Measurements from ENCODE around the gene MSI2. TPM values are rescaled to one million over a fixed set of nuclear protein-coding genes. Genes with fewer than 3 reads are reported as not detected.

MSI2 gene
- total RNA-seq, 3 donors from 2014 or later: 13.4 to 89.1 (median 71.1) TPM

GRCh38 chr17:57636985-57637665 lies 380.8 kb downstream of the MSI2 start:
- Histone ChIP-seq H3K4me3 (no peak overlapping the region), H3K9me3 (no peaks in the 10 kb centered on the region), H3K4me1 (no peaks in the 10 kb centered on the region), H3K27me3 (no peaks in the 10 kb centered on the region), H3K36me3 (no peaks in the 10 kb centered on the region), H3K27ac (no peak overlapping the region)
- no peak for TF ChIP-seq CTCF (IDR thresholded peaks at IDR 0.05)
- TF ChIP-seq POLR2AphosphoS5 (IDR thresholded peaks at IDR 0.05): no peak
- TF ChIP-seq POLR2A (IDR thresholded peaks at IDR 0.05): no peak
- no peak for DNase-seq (ENCODE audit: low spot score in 2 of 2)
- intact Hi-C loops (cut with DNase I; ENCODE audit: low total_unique reads): no loop called here

GRCh38 chr17:57637666-57638010 lies 381.3 kb downstream of the MSI2 start:
- H3K4me3 ChIP-seq: no peak overlapping the region
- no peak overlapping the region for H3K27ac ChIP-seq
- intact Hi-C loops (cut with DNase I; ENCODE audit: low total_unique reads): no loop called here
- H3K36me3 ChIP-seq: no peaks in the 10 kb centered on the region
- H3K9me3 ChIP-seq: no peaks in the 10 kb centered on the region
- TF ChIP-seq CTCF (IDR thresholded peaks at IDR 0.05) (no peak), POLR2A (IDR thresholded peaks at IDR 0.05) (no peak), POLR2AphosphoS5 (IDR thresholded peaks at IDR 0.05) (no peak)
- H3K27me3 ChIP-seq: no peaks in the 10 kb centered on the region
- no peak for DNase-seq (ENCODE audit: low spot score in 2 of 2)
- no peaks in the 10 kb centered on the region for H3K4me1 ChIP-seq

GRCh38 chr17:57638284-57638683 lies 382.0 kb downstream of the MSI2 start:
- Histone ChIP-seq H3K27ac (no peak overlapping the region), H3K4me1 (no peaks in the 10 kb centered on the region), H3K27me3 (no peaks in the 10 kb centered on the region), H3K9me3 (no peaks in the 10 kb centered on the region), H3K36me3 (no peaks in the 10 kb centered on the region), H3K4me3 (no peak overlapping the region)
- no peak for DNase-seq (ENCODE audit: low spot score in 2 of 2)
- intact Hi-C loops (cut with DNase I; ENCODE audit: low total_unique reads): no loop called here
- TF ChIP-seq POLR2A (IDR thresholded peaks at IDR 0.05): no peak
- no peak for TF ChIP-seq CTCF (IDR thresholded peaks at IDR 0.05)
- TF ChIP-seq POLR2AphosphoS5 (IDR thresholded peaks at IDR 0.05): no peak

- intact Hi-C loops (cut with DNase I; ENCODE audit: low total_unique reads): no loop called here
These were observed 383.1 kb downstream of the MSI2 start for GRCh38 chr17:57639381-57639780.

More at GRCh38 chr17:57639381-57639780, 383.1 kb downstream of the MSI2 start:
- TF ChIP-seq POLR2A (IDR thresholded peaks at IDR 0.05): no peak
- TF ChIP-seq CTCF (IDR thresholded peaks at IDR 0.05): no peak
- no peak for TF ChIP-seq POLR2AphosphoS5 (IDR thresholded peaks at IDR 0.05)
- Histone ChIP-seq H3K36me3 (no peaks in the 10 kb centered on the region), H3K9me3 (no peaks in the 10 kb centered on the region), H3K4me1 (no peaks in the 10 kb centered on the region), H3K4me3 (no peak overlapping the region), H3K27ac (no peak overlapping the region), H3K27me3 (no peaks in the 10 kb centered on the region)
- DNase-seq (ENCODE audit: low spot score in 2 of 2): no peak
